Calu3 (cell line): ENCODE data around the gene POLR1E. TPM values are rescaled to one million over a fixed set of nuclear protein-coding genes. Genes with fewer than 3 reads are reported as not detected.

Experiments used
- BruUV-seq: library from RNA; stranded (reverse); fragments of 400-500 nt; replicated peaks from 2 replicates; lab custom pipeline; 2021; lab: Mats Ljungman, UMichigan
- CTCF ChIA-PET: fragments of 300-600 bp; sonication (Branson Sonifier 250); formaldehyde crosslinking; loops from one replicate; lab custom pipeline; 2022; ENCODE audit warnings: antibody characterized with exemption; lab: Charles Lee
- DNase-seq: peaks from one replicate; pipeline ENCODE4 v3.0.0; 2022
- H3K27ac Mint-ChIP-seq: one replicate; pipeline ENCODE4 v1.8.0; 2022; ENCODE audit warnings: mixed read lengths; ENCODE audit not compliant: unreplicated experiment
- H3K27me3 Mint-ChIP-seq: one replicate; pipeline ENCODE4 v1.8.0; 2022; ENCODE audit warnings: mixed read lengths; ENCODE audit not compliant: unreplicated experiment
- H3K36me3 Mint-ChIP-seq: one replicate; pipeline ENCODE4 v1.8.0; 2022; ENCODE audit warnings: mild to moderate bottlenecking, moderate library complexity, mixed read lengths; ENCODE audit not compliant: insufficient read depth, unreplicated experiment
- H3K4me1 Mint-ChIP-seq: one replicate; pipeline ENCODE4 v1.8.0; 2022; ENCODE audit warnings: mild to moderate bottlenecking, low read depth, mixed read lengths; ENCODE audit not compliant: unreplicated experiment
- H3K4me3 Mint-ChIP-seq: one replicate; pipeline ENCODE4 v1.8.0; 2022; ENCODE audit warnings: mild to moderate bottlenecking, low read depth, moderate library complexity, mixed read lengths; ENCODE audit not compliant: unreplicated experiment
- H3K9me3 Mint-ChIP-seq: one replicate; pipeline ENCODE4 v1.8.0; 2022; ENCODE audit warnings: low read depth, mixed read lengths; ENCODE audit not compliant: unreplicated experiment
- intact Hi-C: fragments of 100-400 bp; cut with micrococcal nuclease; formaldehyde crosslinking; loops from one replicate; pipeline ENCODE4 v1.10.0; 2022; ENCODE audit not compliant: unreplicated experiment
- total RNA-seq: library from RNA; stranded (reverse); gene quantifications from 2 replicates; pipeline ENCODE4 v1.2.3, GENCODE V29; 2022
- TF ChIP-seq, protein P1 (sequence below): fragments of 200-600 bp; IDR thresholded peaks from one replicate; pipeline ENCODE4 v1.8.0; 2022; ENCODE audit warnings: antibody characterized with exemption; ENCODE audit not compliant: unreplicated experiment

POLR1E gene
- total RNA-seq, 1 experiment from 2014 or later: 12.5 TPM

GRCh38 chr9:37531699-37532098 is 46.0 kb downstream of the POLR1E start:
- no peaks in the 10 kb centered on the region for H3K4me1 Mint-ChIP-seq
- H3K27me3 Mint-ChIP-seq: no peaks in the 10 kb centered on the region
- CTCF ChIA-PET: no interaction called here
- BruUV-seq: no TSS peak
- no peaks in the 10 kb centered on the region for H3K9me3 Mint-ChIP-seq
- TF ChIP-seq, protein P1, sequence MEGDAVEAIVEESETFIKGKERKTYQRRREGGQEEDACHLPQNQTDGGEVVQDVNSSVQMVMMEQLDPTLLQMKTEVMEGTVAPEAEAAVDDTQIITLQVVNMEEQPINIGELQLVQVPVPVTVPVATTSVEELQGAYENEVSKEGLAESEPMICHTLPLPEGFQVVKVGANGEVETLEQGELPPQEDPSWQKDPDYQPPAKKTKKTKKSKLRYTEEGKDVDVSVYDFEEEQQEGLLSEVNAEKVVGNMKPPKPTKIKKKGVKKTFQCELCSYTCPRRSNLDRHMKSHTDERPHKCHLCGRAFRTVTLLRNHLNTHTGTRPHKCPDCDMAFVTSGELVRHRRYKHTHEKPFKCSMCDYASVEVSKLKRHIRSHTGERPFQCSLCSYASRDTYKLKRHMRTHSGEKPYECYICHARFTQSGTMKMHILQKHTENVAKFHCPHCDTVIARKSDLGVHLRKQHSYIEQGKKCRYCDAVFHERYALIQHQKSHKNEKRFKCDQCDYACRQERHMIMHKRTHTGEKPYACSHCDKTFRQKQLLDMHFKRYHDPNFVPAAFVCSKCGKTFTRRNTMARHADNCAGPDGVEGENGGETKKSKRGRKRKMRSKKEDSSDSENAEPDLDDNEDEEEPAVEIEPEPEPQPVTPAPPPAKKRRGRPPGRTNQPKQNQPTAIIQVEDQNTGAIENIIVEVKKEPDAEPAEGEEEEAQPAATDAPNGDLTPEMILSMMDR: no peak
- no peaks in the 10 kb centered on the region for H3K36me3 Mint-ChIP-seq
- no peak overlapping the region for H3K4me3 Mint-ChIP-seq
- DNase-seq: no peak
- intact Hi-C loops: no loop called here
- H3K27ac Mint-ChIP-seq: no peak overlapping the region

DNA sequence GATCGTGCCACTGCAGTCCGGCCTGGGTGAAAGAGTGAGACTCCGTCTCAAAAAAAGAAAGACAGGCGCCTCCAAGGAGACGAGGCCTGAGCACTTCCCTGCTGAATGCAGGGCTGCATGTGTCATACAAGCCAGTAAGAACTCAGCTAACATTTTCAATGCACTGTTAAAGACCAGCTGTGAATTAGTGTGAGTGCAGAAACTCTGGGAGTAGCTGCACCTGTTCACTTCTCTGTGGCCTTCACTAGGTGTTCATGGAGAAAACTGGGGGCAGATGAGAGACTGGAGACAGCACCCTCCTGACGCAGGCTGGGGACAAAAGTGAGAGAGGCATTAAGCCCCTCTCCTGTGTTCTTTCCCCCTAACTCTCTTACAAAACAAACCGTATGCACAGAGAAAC is 48.7 kb downstream of the POLR1E start:
- H3K36me3 Mint-ChIP-seq: no peaks in the 10 kb centered on the region
- H3K9me3 Mint-ChIP-seq: no peaks in the 10 kb centered on the region
- CTCF ChIA-PET: no interaction called here
- H3K4me1 Mint-ChIP-seq: no peaks in the 10 kb centered on the region
- intact Hi-C loops: no loop called here
- H3K27ac Mint-ChIP-seq: no peak overlapping the region
- no TSS peak for BruUV-seq
- H3K27me3 Mint-ChIP-seq: no peaks in the 10 kb centered on the region
- TF ChIP-seq, protein P1: no peak
- DNase-seq: no peak
- H3K4me3 Mint-ChIP-seq: no peak overlapping the region

DNA sequence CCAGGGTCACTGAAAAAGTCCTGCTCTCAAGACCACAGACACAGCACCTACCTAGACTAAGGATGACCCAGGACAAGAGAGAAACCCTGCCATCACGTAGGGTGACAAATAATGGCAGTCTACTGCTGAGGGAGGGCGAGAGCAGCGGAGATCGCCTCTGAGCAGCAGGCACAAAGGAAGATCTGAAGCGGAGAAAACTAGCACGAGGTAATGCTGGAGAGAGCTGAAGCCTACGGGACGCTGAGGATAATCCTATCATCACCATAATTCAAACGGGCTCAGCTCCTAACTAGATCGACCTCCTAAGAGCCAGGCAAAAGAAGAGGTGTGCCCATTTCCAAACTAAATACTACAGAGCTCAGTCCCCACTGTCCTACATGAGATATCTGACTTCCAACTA is 49.2 kb downstream of the POLR1E start:
- intact Hi-C loops: no loop called here
- H3K4me1 Mint-ChIP-seq: no peaks in the 10 kb centered on the region
- no peak for DNase-seq
- H3K36me3 Mint-ChIP-seq: no peaks in the 10 kb centered on the region
- no peaks in the 10 kb centered on the region for H3K9me3 Mint-ChIP-seq
- CTCF ChIA-PET: no interaction called here
- H3K4me3 Mint-ChIP-seq: no peak overlapping the region
- H3K27ac Mint-ChIP-seq: no peak overlapping the region
- H3K27me3 Mint-ChIP-seq: no peaks in the 10 kb centered on the region
- TF ChIP-seq, protein P1: no peak
- BruUV-seq: no TSS peak

- no TSS peak for BruUV-seq
- Mint-ChIP-seq H3K4me3 (no peak overlapping the region), H3K36me3 (no peaks in the 10 kb centered on the region), H3K27me3 (no peaks in the 10 kb centered on the region), H3K4me1 (no peaks in the 10 kb centered on the region), H3K27ac (no peak overlapping the region), H3K9me3 (no peaks in the 10 kb centered on the region)
- TF ChIP-seq, protein P1: no peak
- intact Hi-C loops: no loop called here
- CTCF ChIA-PET: no interaction called here
- DNase-seq: no peak
These were observed 52.4 kb downstream of the POLR1E start for GRCh38 chr9:37538099-37538498.
